H1 (cell line): Measurements from ENCODE around the gene FMNL1. TPM values are rescaled to one million over a fixed set of nuclear protein-coding genes. Genes with fewer than 3 reads are reported as not detected.

Source experiments
- POU5F1 ChIP-seq: IDR thresholded peaks from 2 replicates; pipeline ENCODE4 v1.6.1; 2011; ENCODE audit warnings: low read depth, mild to moderate bottlenecking, low read length, moderate library complexity
- RAD21 ChIP-seq, 2 experiments: IDR thresholded peaks in 1 of 2; conservative IDR thresholded peaks in 1 of 2; 2 replicates each; pipeline ENCODE4 v1.6.1; 2011; ENCODE audit warnings: low read depth in 2 of 2, low read length in 2 of 2, improper control_type of control experiment in 1 of 2, inconsistent platforms in 1 of 2, mild to moderate bottlenecking in 1 of 2, moderate library complexity in 1 of 2
- TAF7 ChIP-seq: optimal IDR thresholded peaks from 2 replicates; pipeline ENCODE3; 2011; ENCODE audit warnings: low read depth, mild to moderate bottlenecking, inconsistent platforms, low read length, moderate library complexity, borderline replicate concordance
- polyA plus RNA-seq, 7 experiments: library from polyadenylated mRNA; depleted of rRNA in 3 of 7; stranded (reverse) in 5 of 7; unstranded in 2 of 7; fragments of >200 nt in 5 of 7; fragments of 200-250 nt in 2 of 7; gene quantifications; 1 replicate in 5 of 7; 2 replicates in 1 of 7; 4 replicates in 1 of 7; pipeline versions ENCODE4 v1.2.1 to v1.2.3, GENCODE V29; 2011 to 2013; ENCODE audit warnings: missing spikeins in 2 of 7, mixed read lengths in 2 of 7
- total RNA-seq: library from RNA; stranded (reverse); fragmentation: NEBNext Ultra II Directional; extraction: Animal tissue kit (Norgen Biotek cat#: 25700); gene quantifications from 2 replicates; pipeline ENCODE4 v1.2.1, GENCODE V29; 2021

Gene FMNL1
- total and polyA plus RNA-seq, 2 of the 8 experiments (the other 6 are each of a cell fraction or from before 2014, with no cell fraction given), result 2.5 to 8.6 TPM

- TF ChIP-seq RAD21 (IDR thresholded peaks at IDR 0.05 in 1 of 2, conservative IDR thresholded peaks at IDR 0.05 in 1 of 2; ENCODE audit: low read depth in 2 of 2, low read length in 2 of 2) (no peak), TAF7 (no peak), POU5F1 (no peak)
Observed at GRCh38 chr17:45294506-45294905, 72.8 kb downstream of the FMNL1 start (continued).
